SK-MEL-5 (cell line): Measurements from ENCODE around the gene SYNPR. TPM values are rescaled to one million over a fixed set of nuclear protein-coding genes. Genes with fewer than 3 reads are reported as not detected.
"Not testable (repeated sequence)": the region's sequence is repeated elsewhere in the genome, so short reads cannot be mapped to it uniquely, and the experiment has no call there.

Experiments
- DNase-seq: peaks from one replicate; pipeline ENCODE4 v3.0.0-alpha.2; 2016; ENCODE audit warnings: low read depth, low spot score
- in situ Hi-C: cut with HindIII; loops from 2 replicates; pipeline ENCODE4 v1.10.0; 2016; ENCODE audit warnings: low sequenced_read_pairs, high pct_unique_total_duplicates, low pct_unique_long_range_greater_than_20kb
- polyA plus RNA-seq, 2 experiments: library from polyadenylated mRNA; depleted of rRNA; stranded (reverse); fragments of >200 nt; gene quantifications; 2 replicates each; pipeline ENCODE4 v1.2.3, GENCODE V29; 2015
- total RNA-seq: library from RNA; depleted of rRNA; stranded (reverse); fragments of >200 nt; shearing (Covaris generic); gene quantifications from 2 replicates; pipeline ENCODE4 v1.2.3, GENCODE V29; 2014; rRNA removed

Gene SYNPR
- total RNA-seq, result not detected in 2 replicates
- 0.56 TPM in 1 of 2 replicates, not detected in the other for polyA plus RNA-seq (2015; cell fraction: cytosol; rRNA removed)
- not detected in 2 replicates for polyA plus RNA-seq (2015; cell fraction: nucleus; rRNA removed)

DNA sequence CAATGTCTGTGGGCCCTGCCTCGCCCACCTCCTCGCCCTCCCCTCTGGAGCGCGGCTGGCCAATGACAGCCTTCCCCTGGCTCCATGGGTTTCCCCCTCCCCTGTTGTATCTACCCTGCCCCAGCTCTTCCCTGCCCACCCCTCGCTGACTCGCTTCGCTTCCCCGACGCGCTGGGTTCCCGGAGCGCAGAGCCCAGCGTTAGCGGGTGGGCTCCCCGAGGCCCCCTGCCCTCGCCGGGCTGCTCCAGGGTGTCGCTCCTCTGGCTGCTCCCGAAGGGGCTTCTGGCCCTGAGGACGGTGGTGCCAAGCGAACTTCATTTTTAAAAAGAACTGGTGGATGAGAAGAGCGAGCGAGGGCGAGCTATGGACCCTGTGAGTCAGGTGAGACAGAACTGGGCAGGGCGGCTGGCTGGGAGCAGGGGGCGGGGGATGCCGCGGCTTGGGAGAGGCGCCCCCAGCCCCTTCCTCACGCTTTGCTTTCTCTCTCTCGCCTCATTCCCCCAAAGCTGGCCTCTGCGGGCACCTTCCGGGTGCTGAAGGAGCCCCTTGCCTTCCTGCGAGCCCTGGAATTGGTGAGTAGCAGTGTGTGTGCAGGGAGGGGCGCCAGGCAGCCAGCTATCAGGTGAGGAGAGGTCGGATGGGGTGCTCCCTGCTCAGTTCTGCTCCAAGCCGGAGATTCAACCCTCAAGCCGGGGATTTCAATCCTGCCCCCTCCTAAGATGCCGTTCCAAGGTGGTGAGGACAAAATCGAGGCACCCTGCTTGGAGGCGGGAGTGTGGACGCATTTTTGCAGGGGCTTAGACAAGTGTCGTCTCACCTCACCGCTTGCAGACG is at the start of gene SYNPR:
Gene SYNPR, plus strand, starts transcription at position 138 of the 834 bp plus-strand sequence.
- DNase-seq, result no peak
- in situ Hi-C loops, result no loop called here

DNA sequence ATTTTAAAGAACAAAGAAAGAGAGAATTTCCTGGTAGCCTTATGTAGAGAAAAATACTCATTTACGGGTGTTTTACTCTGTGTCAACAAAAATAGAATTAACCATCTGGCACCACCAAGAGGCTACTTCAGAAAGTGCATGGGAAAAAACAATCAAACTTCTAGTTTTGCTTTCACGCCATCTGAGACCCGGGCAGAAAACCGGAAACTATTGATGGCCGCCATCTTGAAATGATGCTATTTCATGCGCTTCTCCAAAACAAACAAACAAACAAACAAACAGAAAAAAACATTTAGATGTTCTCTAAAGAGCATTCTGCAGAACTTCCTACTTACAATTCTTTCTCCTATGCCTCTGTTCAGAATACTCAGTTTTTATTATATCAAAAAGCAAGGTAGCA is 49.4 kb upstream of the SYNPR start:
- in situ Hi-C loops, result no loop called here
- peak; percentile 77 for DNase-seq

- DNase-seq, result no peak
- in situ Hi-C loops, result no loop called here
Measured at GRCh38 chr3:63230146-63230545, 48.0 kb upstream of the SYNPR start.

DNA sequence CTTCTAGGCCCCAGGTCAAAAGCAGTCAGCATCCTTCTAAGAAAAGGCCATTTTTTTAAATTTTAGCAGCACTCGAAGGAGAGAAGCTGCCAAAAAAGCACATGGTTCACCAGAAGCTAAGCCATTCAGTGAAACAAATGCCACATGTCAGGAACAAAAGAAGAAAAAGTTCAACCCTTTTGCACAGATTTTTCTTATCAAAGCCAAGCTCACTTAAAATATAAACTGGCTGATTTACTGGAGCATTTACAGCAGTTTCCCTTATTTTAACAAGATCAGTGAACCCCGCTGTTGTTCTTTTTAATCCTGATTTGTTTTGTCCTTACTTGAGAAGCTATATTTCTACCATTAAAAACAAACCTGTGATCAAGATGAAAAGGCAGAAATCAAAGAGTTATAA is 46.5 kb upstream of the SYNPR start:
- in situ Hi-C loops, result no loop called here
- no peak for DNase-seq

DNA sequence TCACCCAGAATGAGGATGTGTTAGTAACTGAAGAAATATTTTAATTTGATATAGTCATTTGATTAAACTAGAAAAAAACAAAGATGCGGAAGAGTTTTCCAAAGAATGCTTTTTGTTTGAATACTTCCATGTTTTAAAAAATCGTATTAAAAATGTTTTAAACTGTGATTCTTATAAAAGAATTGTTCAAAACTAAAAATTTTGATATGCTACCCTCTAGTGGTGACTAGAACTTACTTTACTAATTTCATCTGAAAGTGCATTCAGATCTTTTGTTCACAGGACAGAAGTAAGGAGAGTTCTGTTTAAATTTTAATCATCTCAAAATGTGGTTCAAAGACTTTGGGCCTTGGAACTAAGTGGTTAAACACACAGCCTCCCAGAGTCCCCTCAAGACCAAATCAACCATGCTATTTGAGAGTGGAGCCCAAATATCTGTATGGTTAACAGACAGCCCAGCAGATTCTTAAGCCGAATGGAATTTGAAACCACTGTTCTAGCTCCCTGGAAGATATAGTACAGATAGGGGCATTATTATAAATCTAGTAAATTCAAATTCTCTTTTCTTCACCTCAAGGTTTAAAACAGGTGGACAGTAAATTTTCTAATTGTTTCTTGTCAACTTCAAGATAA is 45.2 kb upstream of the SYNPR start:
- in situ Hi-C loops, result no loop called here

DNA sequence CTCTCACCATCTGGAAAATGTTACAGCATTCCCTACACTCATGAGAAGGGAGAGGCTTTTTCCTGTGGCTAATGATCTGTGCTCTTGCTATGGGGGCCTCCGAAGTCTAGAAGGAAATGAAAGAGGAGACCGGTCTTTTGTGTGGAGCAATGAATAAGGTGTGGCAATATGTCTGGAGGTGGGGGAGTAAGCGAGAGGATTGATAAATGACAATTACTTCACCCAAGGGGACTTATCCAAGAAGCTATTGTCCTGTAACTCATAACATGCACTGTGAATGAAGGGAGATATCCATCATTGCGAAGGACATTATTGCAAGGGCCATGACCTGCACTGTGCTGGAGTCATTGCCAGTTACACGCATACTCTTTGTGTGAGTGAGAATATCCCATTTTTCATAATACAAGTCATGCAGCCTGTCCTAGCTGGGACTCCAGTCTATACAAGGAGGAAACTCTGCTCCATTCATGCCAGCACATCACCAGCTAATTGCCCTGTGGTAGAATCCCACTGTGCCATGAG is 37.7 kb upstream of the SYNPR start:
- in situ Hi-C loops, result no loop called here

More for the DNA sequence above, 45.2 kb upstream of the SYNPR start:
- peak; percentile 11 for DNase-seq

GRCh38 chr3:63242124-63242523 is 36.0 kb upstream of the SYNPR start:
- DNase-seq, result no peak

More for the DNA sequence above, 37.7 kb upstream of the SYNPR start:
- no peak for DNase-seq

DNA sequence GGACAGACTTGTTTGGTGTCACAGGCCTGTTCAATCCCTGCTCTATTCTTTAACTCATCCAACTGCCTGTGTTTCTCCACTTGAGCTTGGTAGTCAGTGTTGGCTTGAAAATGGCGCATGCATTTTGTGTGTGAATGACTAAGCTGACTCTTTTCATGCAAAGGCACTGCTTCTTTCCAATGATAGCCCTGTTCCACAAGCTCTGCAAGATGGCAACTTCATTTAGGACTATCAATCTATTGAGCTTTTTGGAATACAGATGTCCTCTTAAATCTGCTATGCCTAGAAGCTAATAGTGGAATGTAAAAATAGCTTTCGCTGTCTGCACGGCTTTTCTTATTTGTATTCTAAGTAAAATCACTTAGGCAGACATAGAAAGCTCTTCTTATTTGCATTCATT is 33.6 kb upstream of the SYNPR start:
- DNase-seq, result no peak
- in situ Hi-C loops, result no loop called here

More at GRCh38 chr3:63242124-63242523, 36.0 kb upstream of the SYNPR start:
- in situ Hi-C loops, result no loop called here

GRCh38 chr3:63245726-63246241 is 32.3 kb upstream of the SYNPR start:
- in situ Hi-C loops, result no loop called here
- peak; percentile 15 for DNase-seq

DNA sequence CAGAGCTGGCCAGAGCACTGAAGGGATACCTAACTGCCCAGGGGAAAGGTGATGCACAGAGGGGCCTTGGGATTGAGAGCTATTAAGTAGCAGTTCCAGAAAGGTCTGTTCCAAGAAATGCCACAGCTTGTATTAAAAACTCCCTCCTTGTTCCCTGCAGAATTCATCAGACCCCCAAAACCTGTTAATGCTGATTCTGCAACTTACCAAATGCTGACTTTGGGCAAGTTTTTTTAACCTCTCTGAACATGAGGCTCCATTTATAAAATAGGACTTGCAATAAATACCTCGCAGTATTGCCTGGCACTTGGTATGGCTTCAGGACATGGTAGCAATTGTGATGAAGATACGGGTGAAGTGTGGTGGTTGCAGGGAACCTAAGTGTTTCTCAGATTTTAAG is 30.1 kb upstream of the SYNPR start:
- in situ Hi-C loops, result no loop called here
- DNase-seq, result no peak

DNA sequence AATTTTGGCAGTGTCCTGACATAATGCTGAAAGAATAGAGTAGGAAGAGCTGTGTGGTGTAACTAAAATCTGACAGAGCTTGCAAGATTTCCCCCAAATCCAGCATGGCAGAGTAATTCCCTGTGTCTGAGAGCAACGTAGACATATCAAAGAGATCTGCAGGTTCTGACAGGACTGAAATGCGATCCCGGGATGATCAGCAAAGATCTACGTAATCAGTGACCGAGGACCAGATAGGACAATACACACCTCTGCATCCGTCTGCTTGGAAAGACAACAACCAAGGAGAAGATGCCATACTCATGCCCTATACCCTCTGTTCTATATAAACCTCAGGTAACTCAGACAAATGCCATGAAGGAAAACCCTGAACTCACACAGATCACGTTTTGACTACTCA is 26.6 kb upstream of the SYNPR start:
- in situ Hi-C loops, result no loop called here
- no peak for DNase-seq

DNA sequence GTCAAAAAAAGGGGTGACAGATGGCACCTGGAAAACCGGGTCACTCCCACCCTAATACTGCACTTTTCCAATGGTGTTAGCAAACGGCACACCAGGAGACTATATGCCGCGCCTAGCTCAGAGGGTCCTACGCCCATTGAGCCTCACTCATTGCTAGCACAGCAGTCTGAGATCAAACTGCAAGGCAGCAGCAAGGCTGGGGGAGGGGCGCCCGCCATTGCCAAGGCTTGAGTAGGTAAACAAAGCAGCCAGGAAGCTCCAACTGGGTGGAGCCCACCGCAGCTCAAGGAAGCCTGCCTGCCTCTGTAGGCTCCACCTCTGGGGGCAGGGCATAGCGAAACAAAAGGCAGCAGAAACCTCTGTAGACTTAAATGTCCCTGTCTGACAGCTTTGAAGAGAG is 22.3 kb upstream of the SYNPR start:
- DNase-seq, in situ Hi-C loops: not testable (repeated sequence)

DNA sequence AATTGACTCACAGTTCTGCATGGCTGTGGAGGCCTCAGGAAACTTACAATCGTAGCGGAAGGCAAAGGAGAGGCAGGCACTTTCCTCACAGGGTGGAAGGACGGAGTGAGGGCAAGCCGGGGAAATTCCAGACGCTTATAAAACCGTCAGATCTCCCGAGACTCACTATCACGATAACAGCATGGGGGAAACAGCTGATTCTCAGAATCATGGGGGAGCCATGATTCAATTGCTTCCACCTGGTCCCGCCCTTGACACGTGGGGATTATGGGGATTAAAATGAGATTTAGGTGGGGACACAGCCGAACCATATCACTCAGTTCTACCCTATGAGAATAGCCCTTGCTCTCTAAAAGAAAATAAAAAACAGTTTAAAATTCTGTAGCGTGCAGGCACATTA is 13.4 kb upstream of the SYNPR start:
- DNase-seq, result no peak
- in situ Hi-C loops, result no loop called here

GRCh38 chr3:63274359-63274758 is 3.7 kb upstream of the SYNPR start:
- in situ Hi-C loops, result no loop called here
- no peak for DNase-seq

- in situ Hi-C loops, result no loop called here
- no peak for DNase-seq
Measured at GRCh38 chr3:63279005-63279841, 1.1 kb downstream of the SYNPR start.

- in situ Hi-C loops, result no loop called here
- no peak for DNase-seq
Measured at GRCh38 chr3:63287610-63288009, 9.5 kb downstream of the SYNPR start.

DNA sequence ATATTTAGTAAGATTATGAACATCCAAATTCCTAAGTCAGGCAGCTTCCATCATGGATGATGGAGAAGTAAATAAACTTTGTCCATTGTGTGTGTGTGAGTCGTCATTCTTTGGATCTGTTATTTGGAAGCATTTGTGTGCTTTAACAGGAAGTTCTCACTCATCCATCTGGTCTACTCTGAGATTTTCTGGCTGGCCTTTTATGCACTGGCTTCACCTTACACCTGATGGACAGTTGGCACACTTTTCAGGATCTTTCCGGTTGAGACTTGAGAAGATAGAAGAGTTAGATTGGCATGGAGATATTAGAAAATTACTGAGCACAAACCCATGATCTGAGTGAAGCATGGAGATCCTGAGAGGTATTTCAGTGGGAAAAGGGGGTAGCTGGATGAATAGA is 12.6 kb downstream of the SYNPR start:
- in situ Hi-C loops, result no loop called here
- no peak for DNase-seq

GRCh38 chr3:63294332-63294731 is 16.2 kb downstream of the SYNPR start:
- DNase-seq, result no peak
- in situ Hi-C loops, result no loop called here
